HEK293 (cell line): ENCODE data around the gene NDOR1.

Source experiments
- CTCF ChIA-PET: fragments of 350-600 bp; formaldehyde crosslinking; extraction: SDS; loops from one replicate; lab custom pipeline; 2021; ENCODE audit warnings: antibody characterized with exemption; lab: Yijun Ruan, JAX
- POLR2A ChIA-PET: fragments of 300-600 bp; formaldehyde crosslinking; extraction: SDS; loops from one replicate; lab custom pipeline; 2020; ENCODE audit warnings: antibody characterized with exemption, inconsistent platforms; lab: Yijun Ruan, JAX
- H3K27ac ChIP-seq: fragments of 200-500 bp; sonication (Bioruptor generic); 2 replicates; pipeline ENCODE4 v1.5.1; 2014; ENCODE audit warnings: low read depth, low read length, control low read depth, inconsistent platforms; ENCODE audit errors: extremely low read depth
- H3K36me3 ChIP-seq, 2 experiments: fragments of 200-500 bp in 1 of 2; sonication (Bioruptor generic) in 1 of 2; 1 replicate in 1 of 2; 2 replicates in 1 of 2; pipeline ENCODE4 v1.5.1; 2014 to 2017; ENCODE audit warnings: inconsistent platforms in 2 of 2, low read length in 2 of 2; ENCODE audit not compliant: control insufficient read depth in 2 of 2, insufficient read depth in 1 of 2
- H3K4me1 ChIP-seq: fragments of 200-500 bp; sonication (Bioruptor generic); 2 replicates; pipeline ENCODE4 v1.5.1; 2014; ENCODE audit warnings: mild to moderate bottlenecking, low read length, inconsistent platforms; ENCODE audit not compliant: control insufficient read depth, insufficient read depth
- H3K4me3 ChIP-seq: 2 replicates; pipeline ENCODE4 v1.5.1; 2011; ENCODE audit warnings: low read depth, mild to moderate bottlenecking, control low read depth, low read length, moderate library complexity
- H3K9me3 ChIP-seq: fragments of 200-500 bp; sonication (Bioruptor generic); 2 replicates; pipeline ENCODE4 v1.5.1; 2014; ENCODE audit warnings: low read depth, low read length, inconsistent platforms; ENCODE audit not compliant: control insufficient read depth, insufficient read depth
- AEBP2 ChIP-seq: fragments of 450-650 bp; formaldehyde crosslinking; IDR thresholded peaks from 2 replicates; pipeline ENCODE4 v1.5.1; 2016; ENCODE audit warnings: missing biosample characterization, missing genetic modification characterization, borderline replicate concordance
- CTCF ChIP-seq: fragments of 450-650 bp; formaldehyde crosslinking; IDR thresholded peaks from 2 replicates; pipeline ENCODE4 v1.5.1; 2016; ENCODE audit warnings: missing biosample characterization, missing genetic modification characterization
- GLI4 ChIP-seq: fragments of 450-650 bp; formaldehyde crosslinking; IDR thresholded peaks from 2 replicates; pipeline ENCODE4 v1.5.1; 2016; ENCODE audit warnings: missing biosample characterization, missing genetic modification characterization
- GLIS2 ChIP-seq: fragments of 450-650 bp; formaldehyde crosslinking; IDR thresholded peaks from 2 replicates; pipeline ENCODE4 v1.5.1; 2016; ENCODE audit warnings: missing biosample characterization, missing genetic modification characterization
- KLF1 ChIP-seq: fragments of 450-650 bp; formaldehyde crosslinking; IDR thresholded peaks from 2 replicates; pipeline ENCODE4 v1.5.1; 2016; ENCODE audit warnings: missing biosample characterization, missing genetic modification characterization
- KLF7 ChIP-seq: fragments of 450-650 bp; formaldehyde crosslinking; IDR thresholded peaks from 2 replicates; pipeline ENCODE4 v1.5.1; 2016; ENCODE audit warnings: missing biosample characterization, missing genetic modification characterization, borderline replicate concordance
- KLF8 ChIP-seq: fragments of 450-650 bp; formaldehyde crosslinking; IDR thresholded peaks from 2 replicates; pipeline ENCODE4 v1.5.1; 2016; ENCODE audit warnings: missing biosample characterization, missing genetic modification characterization
- OVOL3 ChIP-seq: fragments of 450-650 bp; formaldehyde crosslinking; IDR thresholded peaks from 2 replicates; pipeline ENCODE4 v1.5.1; 2016; ENCODE audit warnings: missing biosample characterization, missing genetic modification characterization
- SP2 ChIP-seq: fragments of 450-650 bp; formaldehyde crosslinking; IDR thresholded peaks from 2 replicates; pipeline ENCODE4 v1.5.1; 2016; ENCODE audit warnings: missing biosample characterization, missing genetic modification characterization
- ZBTB7A ChIP-seq: fragments of 450-650 bp; formaldehyde crosslinking; IDR thresholded peaks from 2 replicates; pipeline ENCODE4 v1.5.1; 2016; ENCODE audit warnings: low read depth, missing biosample characterization, missing genetic modification characterization
- ZFHX2 ChIP-seq: fragments of 450-650 bp; formaldehyde crosslinking; conservative IDR thresholded peaks from 2 replicates; pipeline ENCODE4 v1.5.1; 2016; ENCODE audit warnings: missing biosample characterization, missing genetic modification characterization
- ZIC2 ChIP-seq: fragments of 450-650 bp; formaldehyde crosslinking; IDR thresholded peaks from 2 replicates; pipeline ENCODE4 v1.5.1; 2016; ENCODE audit warnings: missing biosample characterization, missing genetic modification characterization
- ZNF37A ChIP-seq: fragments of 450-650 bp; IDR thresholded peaks from 2 replicates; pipeline ENCODE4 v1.5.1; 2018; ENCODE audit warnings: missing biosample characterization, missing genetic modification characterization
- ZNF621 ChIP-seq: fragments of 450-650 bp; formaldehyde crosslinking; IDR thresholded peaks from 2 replicates; pipeline ENCODE4 v1.5.1; 2017; ENCODE audit warnings: missing biosample characterization, missing genetic modification characterization
- ZNF639 ChIP-seq: fragments of 450-650 bp; formaldehyde crosslinking; IDR thresholded peaks from 2 replicates; pipeline ENCODE4 v1.5.1; 2016; ENCODE audit warnings: missing biosample characterization, missing genetic modification characterization
- ZNF677 ChIP-seq: fragments of 450-650 bp; IDR thresholded peaks from 2 replicates; pipeline ENCODE4 v1.5.0; 2018; ENCODE audit warnings: missing biosample characterization, mild to moderate bottlenecking, missing genetic modification characterization, moderate library complexity
- ZXDB ChIP-seq: fragments of 450-650 bp; formaldehyde crosslinking; IDR thresholded peaks from 2 replicates; pipeline ENCODE4 v1.5.1; 2016; ENCODE audit warnings: missing biosample characterization, missing genetic modification characterization

Gene NDOR1

GRCh38 chr9:137163365-137163715 lies 42.2 kb upstream of the NDOR1 start:
- TF ChIP-seq KLF1 (tag by site-specific recombination), result peak; percentile 85
- no peak for TF ChIP-seq ZNF677 (tag by site-specific recombination)
- TF ChIP-seq KLF8 (tag by site-specific recombination), result peak; percentile 92; the same call in 1 of the 2 replicates
- 0 out of 2 replicates have a peak, but pooled peaks have one; percentile 13 for TF ChIP-seq SP2 (tag by site-specific recombination)
- Histone ChIP-seq H3K4me1 (no peaks in the 10 kb centered on the region), H3K9me3 (no peaks in the 10 kb centered on the region), H3K36me3 (no peaks in the 10 kb centered on the region), H3K4me3 (no peak overlapping the region), H3K27ac (no peak overlapping the region)
- ChIA-PET POLR2A (interaction anchor here (1.0 to 2.5 kb wide), 2 partner anchors 34 to 37 kb away, joined by 3 to 7 read pairs; partner anchors contain the start of gene TPRN), CTCF (interaction anchor here (0.6 kb wide), 1 partner anchor 41 kb away, joined by 4 read pairs; no protein-coding TSS in a partner anchor)

GRCh38 chr9:137163805-137164204 lies 41.7 kb upstream of the NDOR1 start:
- no peaks in the 10 kb centered on the region for H3K9me3 ChIP-seq
- no peak for TF ChIP-seq KLF8 (tag by site-specific recombination)
- TF ChIP-seq ZNF37A, result no peak
- no peak for TF ChIP-seq ZBTB7A
- TF ChIP-seq CTCF (tag by site-specific recombination), result no peak
- no peak for TF ChIP-seq OVOL3 (tag by site-specific recombination)
- TF ChIP-seq ZFHX2 (tag by site-specific recombination), result no peak
- TF ChIP-seq KLF7, result no peak
- no peak for TF ChIP-seq AEBP2 (tag by site-specific recombination)
- no peak for TF ChIP-seq ZNF639
- TF ChIP-seq ZNF621 (tag by site-specific recombination), result no peak
- TF ChIP-seq ZIC2 (tag by site-specific recombination), result no peak
- no peak overlapping the region for H3K4me3 ChIP-seq
- POLR2A ChIA-PET, result interaction anchor here (2.5 kb wide), 1 partner anchor 34 kb away, joined by 7 read pairs; no protein-coding TSS in a partner anchor
- H3K27ac ChIP-seq, result no peak overlapping the region
- H3K36me3 ChIP-seq, result no peaks in the 10 kb centered on the region
- CTCF ChIA-PET, result interaction anchor here (0.6 kb wide), 1 partner anchor 42 kb away, joined by 4 read pairs; no protein-coding TSS in a partner anchor
- H3K4me1 ChIP-seq, result no peaks in the 10 kb centered on the region

GRCh38 chr9:137164370-137165249 lies 40.9 kb upstream of the NDOR1 start:
- ChIA-PET POLR2A (no interaction called here), CTCF (no interaction called here)
- no peaks in the 10 kb centered on the region; the same call in 1 of the 2 replicates for H3K4me1 ChIP-seq
- H3K4me3 ChIP-seq, result no peak overlapping the region
- H3K27ac ChIP-seq, result no peak overlapping the region
- H3K36me3 ChIP-seq, result no peaks in the 10 kb centered on the region
- no peak for TF ChIP-seq GLI4 (tag by site-specific recombination)
- no peak for TF ChIP-seq ZXDB (tag by site-specific recombination)
- TF ChIP-seq GLIS2 (tag by site-specific recombination), result peak; percentile 43; the same call in 1 of the 2 replicates
- TF ChIP-seq, all 188 proteins: peak for 1
- no peaks in the 10 kb centered on the region for H3K9me3 ChIP-seq
